Measurements from ENCODE around the gene AUTS2. TPM values are rescaled to one million over a fixed set of nuclear protein-coding genes. Genes with fewer than 3 reads are reported as not detected.

Gene AUTS2
- total RNA-seq, 1 donor from 2014 or later: 7.7 TPM

GRCh38 chr7:70557338-70557737 is 959.1 kb downstream of the AUTS2 start:
- intact Hi-C loops (cut with micrococcal nuclease): no loop called here

- intact Hi-C loops (cut with micrococcal nuclease): no loop called here
Measured at GRCh38 chr7:70559815-70560214, 961.5 kb downstream of the AUTS2 start.

GRCh38 chr7:70563960-70564359 is 965.7 kb downstream of the AUTS2 start:
- intact Hi-C loops (cut with micrococcal nuclease): no loop called here

GRCh38 chr7:70565721-70566370 is 967.6 kb downstream of the AUTS2 start:
- intact Hi-C loops (cut with micrococcal nuclease): no loop called here

GRCh38 chr7:70566671-70567070 is 968.4 kb downstream of the AUTS2 start:
- intact Hi-C loops (cut with micrococcal nuclease): no loop called here

- intact Hi-C loops (cut with micrococcal nuclease): no loop called here
Measured at GRCh38 chr7:70568674-70569334, 970.5 kb downstream of the AUTS2 start.

GRCh38 chr7:70569335-70569819 is 971.1 kb downstream of the AUTS2 start:
- intact Hi-C loops (cut with micrococcal nuclease): no loop called here

GRCh38 chr7:70570029-70570428 is 971.8 kb downstream of the AUTS2 start:
- intact Hi-C loops (cut with micrococcal nuclease): no loop called here

- intact Hi-C loops (cut with micrococcal nuclease): no loop called here
Measured at GRCh38 chr7:70570961-70571360, 972.7 kb downstream of the AUTS2 start.

GRCh38 chr7:70571403-70571934 is 973.2 kb downstream of the AUTS2 start:
- intact Hi-C loops (cut with micrococcal nuclease): no loop called here

- intact Hi-C loops (cut with micrococcal nuclease): no loop called here
Measured at GRCh38 chr7:70571961-70572360, 973.7 kb downstream of the AUTS2 start.

GRCh38 chr7:70572571-70572970 is 974.3 kb downstream of the AUTS2 start:
- intact Hi-C loops (cut with micrococcal nuclease): no loop called here

GRCh38 chr7:70573071-70573661 is 974.9 kb downstream of the AUTS2 start:
- intact Hi-C loops (cut with micrococcal nuclease): no loop called here

GRCh38 chr7:70573696-70574095 is 975.4 kb downstream of the AUTS2 start:
- intact Hi-C loops (cut with micrococcal nuclease): no loop called here

- intact Hi-C loops (cut with micrococcal nuclease): no loop called here
Measured at GRCh38 chr7:70574314-70574834, 976.1 kb downstream of the AUTS2 start.

GRCh38 chr7:70574970-70575799 is 976.9 kb downstream of the AUTS2 start:
- intact Hi-C loops (cut with micrococcal nuclease): no loop called here

GRCh38 chr7:70577078-70577477 is 978.8 kb downstream of the AUTS2 start:
- intact Hi-C loops (cut with micrococcal nuclease): no loop called here

- intact Hi-C loops (cut with micrococcal nuclease): no loop called here
Measured at GRCh38 chr7:70578131-70578530, 979.9 kb downstream of the AUTS2 start.

- intact Hi-C loops (cut with micrococcal nuclease): no loop called here
Measured at GRCh38 chr7:70579397-70580097, 981.3 kb downstream of the AUTS2 start.

- intact Hi-C loops (cut with micrococcal nuclease): no loop called here
Measured at GRCh38 chr7:70580161-70580560, 981.9 kb downstream of the AUTS2 start.
